ENCODE measurements around the gene SERPINB1. TPM values are rescaled to one million over a fixed set of nuclear protein-coding genes. Genes with fewer than 3 reads are reported as not detected.
A peak's percentile ranks its signal among the peaks of the same experiment; 100 is the strongest.

Gene SERPINB1
- total RNA-seq, 1 experiment from 2014 or later = 18.4 TPM

GRCh38 chr6:2784930-2785329 lies 56.7 kb downstream of the SERPINB1 start:
- no peak overlapping the region for H2AK5ac ChIP-seq (ENCODE audit: insufficient read length, low read length)
- Mint-ChIP-seq H3K9me3 (no peaks in the 10 kb centered on the region; a peak in 1 of 5 replicates), H3K4me3 (no peak overlapping the region), H3K27ac (peak overlapping the region in 2 of 3 experiments; percentile 20 to 51; a peak in 1 of 7 replicates), H3K27me3 (ENCODE audit: low read depth) (no peaks in the 10 kb centered on the region; the same call in 1 of the 2 replicates), H3K36me3 (ENCODE audit: insufficient read depth in 1 of 3, low read depth in 3 of 3) (peaks cover 23 to 50% (median 42%) of the 10 kb centered on the region in 3 experiments), H3K4me1 (peaks cover 5 to 6% of the 10 kb centered on the region in 2 experiments)
- H3K23me2 ChIP-seq (ENCODE audit: insufficient read length, low read depth, low read length, poor library complexity, severe bottlenecking) = no peaks in the 10 kb centered on the region
- H3K27ac ChIP-seq (ENCODE audit: insufficient read length, low read depth, low read length) = no peak overlapping the region
- no peak overlapping the region for H3K4me2 ChIP-seq (ENCODE audit: insufficient read depth, insufficient read length, low read length)
- H3K79me2 ChIP-seq (ENCODE audit: insufficient read depth, low read length) = no peaks in the 10 kb centered on the region
- H2BK5ac ChIP-seq (ENCODE audit: insufficient read length, low read length) = no peak overlapping the region
- H2AFZ ChIP-seq (ENCODE audit: low read length) = no peak overlapping the region
- no peak overlapping the region for H2BK15ac ChIP-seq (ENCODE audit: low read depth, low read length)
- H4K91ac ChIP-seq (ENCODE audit: insufficient read length, low read depth, low read length) = no peak overlapping the region
- H3K23ac ChIP-seq (ENCODE audit: insufficient read length, low read depth, low read length) = no peak overlapping the region
- no peaks in the 10 kb centered on the region for H3K4me1 ChIP-seq (ENCODE audit: insufficient read depth, low read length)
- no peaks in the 10 kb centered on the region for H3K9me3 ChIP-seq (ENCODE audit: control insufficient read depth, low read depth, low read length)
- no peak for DNase-seq
- H2BK20ac ChIP-seq (ENCODE audit: low read depth, low read length, poor library complexity, severe bottlenecking) = no peak overlapping the region
- no peak overlapping the region for H2BK12ac ChIP-seq (ENCODE audit: insufficient read length, low read depth, low read length)
- H3K56ac ChIP-seq (ENCODE audit: insufficient read length, low read depth, low read length) = no peak overlapping the region
- H4K5ac ChIP-seq (ENCODE audit: insufficient read length, low read depth, low read length) = no peak overlapping the region
- no peaks in the 10 kb centered on the region for H4K20me1 ChIP-seq (ENCODE audit: control insufficient read depth, insufficient read depth, insufficient read length)
- H3K4ac ChIP-seq (ENCODE audit: low read depth, low read length) = no peak overlapping the region
- H3K18ac ChIP-seq (ENCODE audit: insufficient read length, low read depth, low read length) = no peak overlapping the region
- H2BK120ac ChIP-seq (ENCODE audit: low read depth, low read length, poor library complexity, severe bottlenecking) = no peak overlapping the region
- TF ChIP-seq CTCF (conservative IDR thresholded peaks at IDR 0.05) = no peak
- no peaks in the 10 kb centered on the region for H3K79me1 ChIP-seq (ENCODE audit: insufficient read depth, low read depth, low read length, poor library complexity, severe bottlenecking)
- H3K9ac ChIP-seq (ENCODE audit: extremely low read depth, insufficient read length, low read length) = no peak overlapping the region
- no peak overlapping the region for H3T11ph ChIP-seq (ENCODE audit: low read length)
- no peak overlapping the region for H3K14ac ChIP-seq (ENCODE audit: insufficient read depth, low read length)
- H3K27me3 ChIP-seq (ENCODE audit: insufficient read depth, low read length) = no peaks in the 10 kb centered on the region
- no peak overlapping the region for H4K8ac ChIP-seq (replicated peaks; ENCODE audit: insufficient read length, low read depth, low read length)
- WGBS (ENCODE audit: extremely low coverage, insufficient read length, low lambda C conversion rate) = no CpG with 5 or more reads among the region's 7 CpGs
